Right lobe of liver (tissue), 6 donors: ENCODE results near the gene EPB41L4B. TPM values are rescaled to one million over a fixed set of nuclear protein-coding genes. Genes with fewer than 3 reads are reported as not detected.

ENCODE experiments used
- ATAC-seq, 4 donors: fragments of 200-7000 bp; cut with Tn5 transposase; one replicate each; pipeline ENCODE4 v1.9.1; 2020; ENCODE audit warnings: mild to moderate bottlenecking in 4 of 4, moderate library complexity in 4 of 4
- DNase-seq, 3 donors: peaks; one replicate each; pipeline ENCODE4 v3.0.0-alpha.2; 2020
- H3K27ac ChIP-seq, 3 donors: fragments of 200-600 bp; one replicate each; pipeline ENCODE4 v1.8.0; 2022
- H3K27me3 ChIP-seq, 2 donors: fragments of 200-600 bp; one replicate each; pipeline ENCODE4 v1.8.0; 2022
- H3K36me3 ChIP-seq, 4 donors: fragments of 200-600 bp; sonication (generic) in 1 of 4; one replicate each; pipeline versions ENCODE4 v1.5.1 to v1.8.0; 2017 to 2022; ENCODE audit warnings: control low read depth in 1 of 4
- H3K4me1 ChIP-seq, 4 donors: fragments of 200-600 bp; sonication (generic) in 1 of 4; one replicate each; pipeline versions ENCODE4 v1.5.1 to v1.8.0; 2017 to 2022; ENCODE audit warnings: control low read depth in 1 of 4
- H3K4me3 ChIP-seq, 3 donors: fragments of 200-600 bp; one replicate each; pipeline ENCODE4 v1.8.0; 2022
- H3K9me3 ChIP-seq, 4 donors: fragments of 200-600 bp; sonication (generic) in 1 of 4; one replicate each; pipeline versions ENCODE4 v1.5.1 to v1.8.0; 2017 to 2022; ENCODE audit warnings: control low read depth in 1 of 4
- POLR2A ChIP-seq: fragments of 450-650 bp; IDR thresholded peaks from one replicate; pipeline ENCODE4 v1.6.1; 2017; ENCODE audit warnings: antibody characterized with exemption, mild to moderate bottlenecking
- WGBS: methylation state at CpG from one replicate; pipeline ENCODE4 v1.1.6; 2018; ENCODE audit warnings: low coverage, low lambda C conversion rate; ENCODE audit not compliant: insufficient coverage; ENCODE audit errors: missing lambda C conversion rate; 5-methylcytosine and 5-hydroxymethylcytosine counted together
- intact Hi-C, 2 donors: fragments of 100-400 bp; cut with DNase I; formaldehyde crosslinking; loops; one replicate each; pipeline versions ENCODE4 v1.11.2 to v1.14.1; 2022
- total RNA-seq, 6 experiments: library from RNA; depleted of rRNA in 2 of 6; stranded (reverse); fragments of >200 nt in 2 of 6; fragmentation: NEBNext Ultra II Directional in 3 of 6; extraction: Animal tissue kit (Norgen Biotek cat#: 25700) in 3 of 6; gene quantifications; one replicate each; pipeline versions ENCODE4 v1.1.0 to v1.2.4, GENCODE V29; 2016 to 2023
- TF ChIP-seq, protein P1 (sequence below), 4 donors: fragments of 200-600 bp in 3 of 4; fragments of 450-650 bp in 1 of 4; IDR thresholded peaks; one replicate each; pipeline versions ENCODE4 v1.5.1 to v1.8.0; 2016 to 2022; ENCODE audit warnings: antibody characterized with exemption in 4 of 4, mild to moderate bottlenecking in 2 of 4
- donor health status: DM: no; HTN: yes; CAD: no.
- donor health status: DM: no; HTN: no; CAD: no.
- donor health status: DM: no; HTN: no; CAD: no.
- donor health status: DM: no; HTN: yes; CAD: no.
- donor health status: DM: no; HTN: yes; CAD: no.

The EPB41L4B gene
- total RNA-seq, 6 experiments from 2014 or later = 29.0 to 89.0 (median 32.4) TPM

DNA sequence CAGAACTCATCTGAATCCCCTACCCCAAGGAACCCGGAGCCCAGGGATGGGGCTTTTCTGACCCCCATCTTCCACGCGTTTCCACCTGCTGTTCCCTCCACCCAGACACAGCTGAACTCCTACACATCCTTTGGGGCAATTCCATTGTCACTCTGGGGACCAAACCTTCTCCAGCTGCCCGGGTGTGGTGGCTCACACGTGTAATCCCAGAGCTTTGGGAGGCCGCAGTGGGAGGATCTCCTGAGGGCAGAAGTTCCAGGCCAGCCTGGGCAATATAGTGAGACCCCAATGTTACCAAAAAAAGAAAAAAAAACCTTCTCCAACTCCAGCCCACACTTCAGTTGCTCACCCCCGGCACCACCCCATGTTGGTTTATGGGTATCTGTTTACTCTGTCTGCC, 8.1 kb downstream of the EPB41L4B start:
- no peak for DNase-seq
- no peak overlapping the region for H3K4me3 ChIP-seq
- intact Hi-C loops = no loop called here
- 80% methylated on average over 4 of the region's 7 CpGs for WGBS
- TF ChIP-seq, protein P1, sequence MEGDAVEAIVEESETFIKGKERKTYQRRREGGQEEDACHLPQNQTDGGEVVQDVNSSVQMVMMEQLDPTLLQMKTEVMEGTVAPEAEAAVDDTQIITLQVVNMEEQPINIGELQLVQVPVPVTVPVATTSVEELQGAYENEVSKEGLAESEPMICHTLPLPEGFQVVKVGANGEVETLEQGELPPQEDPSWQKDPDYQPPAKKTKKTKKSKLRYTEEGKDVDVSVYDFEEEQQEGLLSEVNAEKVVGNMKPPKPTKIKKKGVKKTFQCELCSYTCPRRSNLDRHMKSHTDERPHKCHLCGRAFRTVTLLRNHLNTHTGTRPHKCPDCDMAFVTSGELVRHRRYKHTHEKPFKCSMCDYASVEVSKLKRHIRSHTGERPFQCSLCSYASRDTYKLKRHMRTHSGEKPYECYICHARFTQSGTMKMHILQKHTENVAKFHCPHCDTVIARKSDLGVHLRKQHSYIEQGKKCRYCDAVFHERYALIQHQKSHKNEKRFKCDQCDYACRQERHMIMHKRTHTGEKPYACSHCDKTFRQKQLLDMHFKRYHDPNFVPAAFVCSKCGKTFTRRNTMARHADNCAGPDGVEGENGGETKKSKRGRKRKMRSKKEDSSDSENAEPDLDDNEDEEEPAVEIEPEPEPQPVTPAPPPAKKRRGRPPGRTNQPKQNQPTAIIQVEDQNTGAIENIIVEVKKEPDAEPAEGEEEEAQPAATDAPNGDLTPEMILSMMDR (IDR thresholded peaks at IDR 0.05) = no peak
- no peak for TF ChIP-seq POLR2A
- no peaks in the 10 kb centered on the region for H3K9me3 ChIP-seq
- H3K4me1 ChIP-seq = peaks cover 0 to 56% (median 17%) of the 10 kb centered on the region in 4 donors
- no peaks in the 10 kb centered on the region for H3K36me3 ChIP-seq
- H3K27me3 ChIP-seq = no peaks in the 10 kb centered on the region
- H3K27ac ChIP-seq = peak overlapping the region in 2 of 3 donors; percentile 62 to 90
- no peak for ATAC-seq

DNA sequence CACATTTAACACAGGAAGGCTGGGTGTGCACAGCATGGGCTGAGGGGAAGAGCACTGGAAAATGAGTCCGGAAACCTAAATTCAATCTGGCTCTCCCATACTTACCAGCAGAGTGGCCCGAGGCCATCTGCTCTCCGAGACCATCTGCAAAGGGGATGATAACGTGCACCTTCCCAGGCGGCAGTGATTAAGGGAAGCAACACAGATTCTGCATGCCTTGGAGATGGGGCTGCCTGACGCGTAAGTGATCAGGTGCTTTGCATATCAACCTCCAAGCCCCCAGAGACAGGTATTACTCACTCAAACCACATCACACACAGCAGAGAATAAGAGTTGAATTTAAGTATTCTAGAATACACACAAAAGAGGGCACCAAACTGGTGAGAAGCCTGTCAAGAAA, 9.1 kb downstream of the EPB41L4B start:
- H3K4me3 ChIP-seq = no peak overlapping the region
- H3K4me1 ChIP-seq = peaks cover 0 to 56% (median 17%) of the 10 kb centered on the region in 4 donors
- no peaks in the 10 kb centered on the region for H3K36me3 ChIP-seq
- intact Hi-C loops = no loop called here
- 80% methylated on average over 7 of the region's 7 CpGs for WGBS
- DNase-seq (no peak), ATAC-seq (no peak)
- H3K27ac ChIP-seq = no peak overlapping the region
- no peak for TF ChIP-seq POLR2A
- TF ChIP-seq, protein P1 (IDR thresholded peaks at IDR 0.05) = no peak
- no peaks in the 10 kb centered on the region for H3K9me3 ChIP-seq
- no peaks in the 10 kb centered on the region for H3K27me3 ChIP-seq

GRCh38 chr9:109311286-109311685, 9.6 kb downstream of the EPB41L4B start:
- Histone ChIP-seq H3K27me3 (no peaks in the 10 kb centered on the region), H3K4me1 (peaks cover 0 to 56% (median 14%) of the 10 kb centered on the region in 4 donors), H3K9me3 (no peaks in the 10 kb centered on the region), H3K27ac (no peak overlapping the region), H3K4me3 (no peak overlapping the region), H3K36me3 (no peaks in the 10 kb centered on the region)
- DNase-seq = no peak
- WGBS = 87% methylated on average over 3 of the region's 5 CpGs
- intact Hi-C loops = no loop called here
- no peak for ATAC-seq
- no peak for TF ChIP-seq POLR2A

GRCh38 chr9:109310486-109310901, 10.4 kb downstream of the EPB41L4B start:
- TF ChIP-seq, protein P1 (IDR thresholded peaks at IDR 0.05) = no peak
- TF ChIP-seq POLR2A = no peak
- peaks cover 0 to 49% (median 13%) of the 10 kb centered on the region in 4 donors for H3K4me1 ChIP-seq

GRCh38 chr9:109309282-109309681, 11.6 kb downstream of the EPB41L4B start:
- intact Hi-C loops = no loop called here
- DNase-seq = no peak
- peaks cover 0 to 48% (median 12%) of the 10 kb centered on the region in 4 donors for H3K4me1 ChIP-seq

More at GRCh38 chr9:109310486-109310901, 10.4 kb downstream of the EPB41L4B start:
- H3K4me3 ChIP-seq = no peak overlapping the region
- intact Hi-C loops = no loop called here
- no peak for DNase-seq
- no peaks in the 10 kb centered on the region for H3K9me3 ChIP-seq
- WGBS = 74% methylated on average over 7 of the region's 7 CpGs
- no peaks in the 10 kb centered on the region for H3K27me3 ChIP-seq
- no peak overlapping the region for H3K27ac ChIP-seq
- no peaks in the 10 kb centered on the region for H3K36me3 ChIP-seq
- ATAC-seq = no peak

More at GRCh38 chr9:109309282-109309681, 11.6 kb downstream of the EPB41L4B start:
- no peak for ATAC-seq
- Histone ChIP-seq H3K9me3 (no peaks in the 10 kb centered on the region), H3K27ac (no peak overlapping the region), H3K36me3 (no peaks in the 10 kb centered on the region), H3K4me3 (no peak overlapping the region), H3K27me3 (no peaks in the 10 kb centered on the region)
- 94% methylated on average over 6 of the region's 6 CpGs for WGBS
- no peak for TF ChIP-seq POLR2A
- TF ChIP-seq, protein P1 (IDR thresholded peaks at IDR 0.05) = no peak
